NCI-H2081 (cell line): ENCODE results near the gene NKAIN4.

Experiments
- DNase-seq, 2 experiments: peaks; one replicate each; lab custom pipeline; 2025; lab: John Stamatoyannopoulos, UW

The NKAIN4 gene

GRCh38 chr20:63288581-63289251 is 34.5 kb upstream of the NKAIN4 start:
- DNase-seq = no peak

GRCh38 chr20:63287697-63288580 is 33.7 kb upstream of the NKAIN4 start:
- DNase-seq = no peak

- no peak for DNase-seq
Observed at GRCh38 chr20:63286781-63287696, 32.8 kb upstream of the NKAIN4 start.

GRCh38 chr20:63285636-63286615 is 31.7 kb upstream of the NKAIN4 start:
- no peak for DNase-seq

- no peak for DNase-seq
Observed at GRCh38 chr20:63284981-63285524, 30.8 kb upstream of the NKAIN4 start.

GRCh38 chr20:63284544-63284949 is 30.3 kb upstream of the NKAIN4 start:
- DNase-seq = no peak

- no peak for DNase-seq
Observed at GRCh38 chr20:63284083-63284440, 29.8 kb upstream of the NKAIN4 start.

- no peak for DNase-seq
Observed at GRCh38 chr20:63283397-63284082, 29.3 kb upstream of the NKAIN4 start.

GRCh38 chr20:63282946-63283345 is 28.7 kb upstream of the NKAIN4 start:
- DNase-seq = no peak

GRCh38 chr20:63281742-63282665 is 27.7 kb upstream of the NKAIN4 start:
- no peak for DNase-seq

- DNase-seq = no peak
Observed at GRCh38 chr20:63280929-63281545, 26.8 kb upstream of the NKAIN4 start.

- DNase-seq = no peak
Observed at GRCh38 chr20:63280371-63280770, 26.1 kb upstream of the NKAIN4 start.

GRCh38 chr20:63279931-63280330 is 25.7 kb upstream of the NKAIN4 start:
- no peak for DNase-seq

GRCh38 chr20:63278661-63279060 is 24.4 kb upstream of the NKAIN4 start:
- DNase-seq = no peak

- no peak for DNase-seq
Observed at GRCh38 chr20:63277466-63278272, 23.4 kb upstream of the NKAIN4 start.

GRCh38 chr20:63276956-63277355 is 22.7 kb upstream of the NKAIN4 start:
- no peak for DNase-seq

GRCh38 chr20:63275825-63276224 is 21.6 kb upstream of the NKAIN4 start:
- DNase-seq = no peak
